Transverse colon (tissue), 4 donors: ENCODE measurements around the gene PORCN.

Source experiments
- CTCF ChIP-seq, 5 experiments: fragments of 200-600 bp in 3 of 5; fragments of 450-650 bp in 2 of 5; sonication (generic) in 3 of 5; IDR thresholded peaks; 1 replicate in 2 of 5; 2 replicates in 3 of 5; pipeline ENCODE4 v1.5.1; 2016 to 2017; ENCODE audit warnings: antibody characterized with exemption in 5 of 5, inconsistent platforms in 3 of 5, mild to moderate bottlenecking in 2 of 5, moderate library complexity in 1 of 5
- EP300 ChIP-seq: sonication (generic); formaldehyde crosslinking; IDR thresholded peaks from one replicate; pipeline ENCODE4 v1.6.1; 2017; ENCODE audit warnings: antibody characterized with exemption, low read depth
- POLR2A ChIP-seq: fragments of 450-650 bp; IDR thresholded peaks from one replicate; pipeline ENCODE4 v1.6.1; 2016; ENCODE audit warnings: antibody characterized with exemption, mild to moderate bottlenecking, moderate library complexity
- POLR2AphosphoS5 ChIP-seq, 3 donors: sonication (generic); formaldehyde crosslinking; IDR thresholded peaks; one replicate each; pipeline ENCODE4 v1.6.1; 2016; ENCODE audit warnings: antibody characterized with exemption in 3 of 3

DNA sequence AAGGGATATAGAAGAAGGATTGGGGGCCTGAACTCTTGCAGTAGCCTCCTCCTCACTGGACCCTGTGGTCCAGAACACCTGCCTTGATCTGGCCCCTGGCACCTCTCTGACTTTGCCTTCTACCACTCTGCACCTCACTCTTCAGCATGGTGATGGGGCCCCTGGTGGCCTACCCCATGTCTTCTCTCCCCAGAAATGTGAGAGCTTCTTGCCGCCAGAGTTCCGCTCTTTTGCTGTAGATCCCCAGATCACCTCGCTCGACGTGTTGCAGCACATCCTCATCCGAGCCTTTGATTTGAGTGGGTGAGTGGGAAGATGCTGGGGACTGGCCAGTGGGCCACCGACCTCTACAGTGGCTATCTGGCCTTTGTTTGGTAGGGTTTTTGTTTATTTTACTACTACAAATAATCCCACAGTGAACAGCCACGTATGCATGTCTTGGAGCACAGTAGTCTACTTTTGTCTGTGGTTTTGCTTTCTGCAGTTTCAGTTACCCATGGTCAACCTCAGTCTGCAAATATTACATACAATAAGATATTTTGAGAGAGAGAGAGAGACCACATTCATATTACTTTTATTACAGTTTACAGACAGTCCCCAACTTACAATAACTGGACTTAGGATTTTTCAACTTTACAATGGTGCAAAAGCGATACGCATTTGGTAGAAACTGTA, 32.5 kb downstream of the PORCN start:
- TF ChIP-seq CTCF (IDR thresholded peaks at IDR 0.05) (no peak), POLR2A (no peak), POLR2AphosphoS5 (IDR thresholded peaks at IDR 0.05) (no peak), EP300 (no peak)
